Measurements from ENCODE around the gene ROBO3.

Gene ROBO3
- total RNA-seq, result 2.5 to 9.1 (median 5.8) reads per million in 9 experiments

- Mint-ChIP-seq H3K9me3 (no peaks in the 10 kb centered on the region), H3K4me1 (ENCODE audit: low read depth in 2 of 2) (peaks cover 22 to 23% of the 10 kb centered on the region in 2 donors), H3K4me3 (peak within 1 kb of the TSS in 1 of 2 donors; percentile 45), H3K36me3 (ENCODE audit: insufficient read depth) (peaks cover 3% of the 10 kb centered on the region), H3K27me3 (peaks cover 94 to 95% of the 10 kb centered on the region in 2 donors), H3K27ac (no peak within 1 kb of the TSS)
- DNase-seq (no peak), ATAC-seq (replicated peaks) (no peak)
Measured at GRCh38 chr11:124865181-124865901, at the start of gene ROBO3. Gene ROBO3 (plus strand): TSS chr11:124865432. CDS start chr11:124865578, 146 bp downstream.

- Mint-ChIP-seq H3K4me1 (ENCODE audit: low read depth in 2 of 2) (no peaks in the 10 kb centered on the region), H3K27me3 (peaks cover 69 to 86% of the 10 kb centered on the region in 2 donors), H3K27ac (no peak overlapping the region), H3K4me3 (no peak overlapping the region), H3K9me3 (no peaks in the 10 kb centered on the region), H3K36me3 (ENCODE audit: insufficient read depth) (no peaks in the 10 kb centered on the region)
- no peak for ATAC-seq (replicated peaks)
- DNase-seq, result no peak
Measured at GRCh38 chr11:124817036-124817435, 48.2 kb upstream of the ROBO3 start.

- peaks cover 2% of the 10 kb centered on the region for H3K36me3 Mint-ChIP-seq (ENCODE audit: insufficient read depth)
- DNase-seq (no peak), ATAC-seq (replicated peaks) (no peak)
- no peaks in the 10 kb centered on the region for H3K9me3 Mint-ChIP-seq
- H3K27me3 Mint-ChIP-seq, result peaks cover 68 to 76% of the 10 kb centered on the region in 2 donors
- H3K4me1 Mint-ChIP-seq (ENCODE audit: low read depth in 2 of 2), result no peaks in the 10 kb centered on the region
- H3K4me3 Mint-ChIP-seq, result no peak overlapping the region
- H3K27ac Mint-ChIP-seq, result no peak overlapping the region
Measured at GRCh38 chr11:124821995-124822730, 43.1 kb upstream of the ROBO3 start.

GRCh38 chr11:124823512-124824376 is 41.5 kb upstream of the ROBO3 start:
- no peak for DNase-seq
- Mint-ChIP-seq H3K4me3 (no peak overlapping the region), H3K9me3 (no peaks in the 10 kb centered on the region), H3K27me3 (peaks cover 57 to 67% of the 10 kb centered on the region in 2 donors), H3K36me3 (ENCODE audit: insufficient read depth) (peaks cover 2% of the 10 kb centered on the region), H3K4me1 (ENCODE audit: low read depth in 2 of 2) (no peaks in the 10 kb centered on the region), H3K27ac (no peak overlapping the region)
- no peak for ATAC-seq (replicated peaks)

- no peak for DNase-seq
- Mint-ChIP-seq H3K4me3 (no peak overlapping the region), H3K36me3 (ENCODE audit: insufficient read depth) (peaks cover 2% of the 10 kb centered on the region), H3K4me1 (ENCODE audit: low read depth in 2 of 2) (no peaks in the 10 kb centered on the region), H3K9me3 (no peaks in the 10 kb centered on the region), H3K27me3 (peaks cover 44 to 54% of the 10 kb centered on the region in 2 donors), H3K27ac (no peak overlapping the region)
- ATAC-seq (replicated peaks), result no peak
Measured at GRCh38 chr11:124825876-124826275, 39.4 kb upstream of the ROBO3 start.

- no peaks in the 10 kb centered on the region for H3K9me3 Mint-ChIP-seq
- no peak overlapping the region for H3K27ac Mint-ChIP-seq
Measured at GRCh38 chr11:124829986-124830385, 35.2 kb upstream of the ROBO3 start.

GRCh38 chr11:124830749-124831148 is 34.5 kb upstream of the ROBO3 start:
- H3K9me3 Mint-ChIP-seq, result no peaks in the 10 kb centered on the region
- no peaks in the 10 kb centered on the region for H3K36me3 Mint-ChIP-seq (ENCODE audit: insufficient read depth)
- H3K4me3 Mint-ChIP-seq, result no peak overlapping the region
- no peaks in the 10 kb centered on the region for H3K4me1 Mint-ChIP-seq (ENCODE audit: low read depth in 2 of 2)
- ATAC-seq (replicated peaks), result no peak
- H3K27ac Mint-ChIP-seq, result no peak overlapping the region
- H3K27me3 Mint-ChIP-seq, result peaks cover 35 to 56% of the 10 kb centered on the region in 2 donors
- no peak for DNase-seq

More at GRCh38 chr11:124829986-124830385, 35.2 kb upstream of the ROBO3 start:
- Mint-ChIP-seq H3K4me3 (no peak overlapping the region), H3K4me1 (ENCODE audit: low read depth in 2 of 2) (no peaks in the 10 kb centered on the region), H3K36me3 (ENCODE audit: insufficient read depth) (no peaks in the 10 kb centered on the region), H3K27me3 (peaks cover 31 to 48% of the 10 kb centered on the region in 2 donors)
- DNase-seq (no peak), ATAC-seq (replicated peaks) (no peak)

- peaks cover 27 to 55% of the 10 kb centered on the region in 2 donors for H3K27me3 Mint-ChIP-seq
Measured at GRCh38 chr11:124831897-124832296, 33.3 kb upstream of the ROBO3 start.

GRCh38 chr11:124832571-124832970 is 32.7 kb upstream of the ROBO3 start:
- ATAC-seq (replicated peaks) (no peak), DNase-seq (no peak)
- H3K4me3 Mint-ChIP-seq, result no peak overlapping the region
- no peaks in the 10 kb centered on the region for H3K9me3 Mint-ChIP-seq
- H3K36me3 Mint-ChIP-seq (ENCODE audit: insufficient read depth), result no peaks in the 10 kb centered on the region
- peaks cover 9 to 11% of the 10 kb centered on the region in 2 donors for H3K4me1 Mint-ChIP-seq (ENCODE audit: low read depth in 2 of 2)
- no peak overlapping the region for H3K27ac Mint-ChIP-seq
- peaks cover 21 to 55% of the 10 kb centered on the region in 2 donors for H3K27me3 Mint-ChIP-seq

More at GRCh38 chr11:124831897-124832296, 33.3 kb upstream of the ROBO3 start:
- Mint-ChIP-seq H3K27ac (no peak overlapping the region), H3K36me3 (ENCODE audit: insufficient read depth) (no peaks in the 10 kb centered on the region), H3K4me3 (no peak overlapping the region), H3K9me3 (no peaks in the 10 kb centered on the region), H3K4me1 (ENCODE audit: low read depth in 2 of 2) (peaks cover 7 to 8% of the 10 kb centered on the region in 2 donors)
- DNase-seq, result no peak
- no peak for ATAC-seq (replicated peaks)

- Mint-ChIP-seq H3K36me3 (ENCODE audit: insufficient read depth) (no peaks in the 10 kb centered on the region), H3K4me1 (ENCODE audit: low read depth in 2 of 2) (peaks cover 9 to 11% of the 10 kb centered on the region in 2 donors), H3K4me3 (no peak overlapping the region), H3K9me3 (no peaks in the 10 kb centered on the region), H3K27me3 (peaks cover 34 to 70% of the 10 kb centered on the region in 2 donors), H3K27ac (no peak overlapping the region)
- ATAC-seq (replicated peaks), result no peak
- no peak for DNase-seq
Measured at GRCh38 chr11:124834526-124835180, 30.6 kb upstream of the ROBO3 start.

GRCh38 chr11:124835918-124836317 is 29.3 kb upstream of the ROBO3 start:
- H3K4me1 Mint-ChIP-seq (ENCODE audit: low read depth in 2 of 2), result peaks cover 14 to 15% of the 10 kb centered on the region in 2 donors
- no peaks in the 10 kb centered on the region for H3K9me3 Mint-ChIP-seq
- H3K36me3 Mint-ChIP-seq (ENCODE audit: insufficient read depth), result no peaks in the 10 kb centered on the region
- ATAC-seq (replicated peaks), result no peak
- H3K4me3 Mint-ChIP-seq, result peak overlapping the region; percentile 79 to 85
- H3K27ac Mint-ChIP-seq, result no peak overlapping the region
- no peak for DNase-seq
- H3K27me3 Mint-ChIP-seq, result peaks cover 46 to 83% of the 10 kb centered on the region in 2 donors

GRCh38 chr11:124837491-124837856 is 27.8 kb upstream of the ROBO3 start:
- Mint-ChIP-seq H3K9me3 (no peaks in the 10 kb centered on the region), H3K4me3 (no peak overlapping the region), H3K27ac (no peak overlapping the region), H3K4me1 (ENCODE audit: low read depth in 2 of 2) (peaks cover 14 to 15% of the 10 kb centered on the region in 2 donors), H3K36me3 (ENCODE audit: insufficient read depth) (no peaks in the 10 kb centered on the region), H3K27me3 (peaks cover 52 to 93% of the 10 kb centered on the region in 2 donors)
- DNase-seq (no peak), ATAC-seq (replicated peaks) (no peak)

- no peak overlapping the region for H3K4me3 Mint-ChIP-seq
- DNase-seq (no peak), ATAC-seq (replicated peaks) (no peak)
- H3K4me1 Mint-ChIP-seq (ENCODE audit: low read depth in 2 of 2), result peaks cover 14 to 15% of the 10 kb centered on the region in 2 donors
- peaks cover 3% of the 10 kb centered on the region for H3K36me3 Mint-ChIP-seq (ENCODE audit: insufficient read depth)
- no peaks in the 10 kb centered on the region for H3K9me3 Mint-ChIP-seq
- H3K27ac Mint-ChIP-seq, result no peak overlapping the region
- H3K27me3 Mint-ChIP-seq, result peaks cover 57 to 93% of the 10 kb centered on the region in 2 donors
Measured at GRCh38 chr11:124838805-124839127, 26.5 kb upstream of the ROBO3 start.

Data from effector memory CD8-positive, alpha-beta T cell (primary cell).